Epithelial cell of proximal tubule (primary cell): ENCODE results near the gene ACOXL. TPM values are rescaled to one million over a fixed set of nuclear protein-coding genes. Genes with fewer than 3 reads are reported as not detected.
"Not testable (repeated sequence)": the region's sequence is repeated elsewhere in the genome, so short reads cannot be mapped to it uniquely, and the experiment has no call there.

Experiments
- DNase-seq: peaks from one replicate; pipeline ENCODE4 v3.0.0-alpha.2; 2011; ENCODE audit warnings: low read depth
- H3K4me3 ChIP-seq: 2 replicates; pipeline ENCODE4 v1.5.1; 2011; ENCODE audit warnings: low read depth, mild to moderate bottlenecking, low read length
- CTCF ChIP-seq: conservative IDR thresholded peaks from 2 replicates; pipeline ENCODE4 v1.5.1; 2012; ENCODE audit warnings: low read depth, mild to moderate bottlenecking, low read length
- total RNA-seq: library from RNA; depleted of rRNA; stranded (reverse); fragments of >200 nt; gene quantifications from 2 replicates; pipeline ENCODE4 v1.2.3, GENCODE V29; 2015

ACOXL gene
- total RNA-seq, 1 donor from 2014 or later = 0.06 TPM

DNA sequence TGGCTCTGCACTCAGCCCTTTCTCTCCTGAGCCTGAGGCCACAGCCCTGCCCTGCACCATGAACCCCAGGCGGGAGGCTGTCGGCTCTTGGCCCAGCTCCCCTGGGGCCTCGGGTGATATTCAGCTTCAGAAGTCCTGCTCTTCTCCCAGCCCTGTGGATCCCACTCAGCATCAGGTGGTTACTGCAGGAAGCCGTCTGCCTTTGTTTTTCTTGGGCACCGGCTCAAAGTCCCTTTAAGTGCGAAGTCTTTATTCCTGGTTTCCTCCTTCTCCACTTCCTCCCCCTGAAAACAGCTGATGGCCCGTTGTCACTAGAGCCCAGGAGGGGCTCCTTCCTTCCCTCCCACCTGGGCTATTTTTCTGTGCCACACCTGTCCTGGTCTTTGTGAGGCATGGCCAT is 226.8 kb downstream of the ACOXL start:
- H3K4me3 ChIP-seq = no peak overlapping the region
- no peak for TF ChIP-seq CTCF
- DNase-seq = no peak

- TF ChIP-seq CTCF = no peak
- no peak for DNase-seq
- H3K4me3 ChIP-seq = no peak overlapping the region
Observed at GRCh38 chr2:110960281-110960680, 227.9 kb downstream of the ACOXL start.

- no peak for DNase-seq
- no peak overlapping the region for H3K4me3 ChIP-seq
- TF ChIP-seq CTCF = no peak
Observed at GRCh38 chr2:110960954-110961353, 228.6 kb downstream of the ACOXL start.

GRCh38 chr2:110961643-110962042 is 229.3 kb downstream of the ACOXL start:
- DNase-seq, H3K4me3 ChIP-seq: not testable (repeated sequence)

- H3K4me3 ChIP-seq = no peak overlapping the region
- TF ChIP-seq CTCF = no peak
- no peak for DNase-seq
Observed at GRCh38 chr2:110969696-110970095, 237.3 kb downstream of the ACOXL start.

GRCh38 chr2:110970201-110970600 is 237.8 kb downstream of the ACOXL start:
- DNase-seq = no peak

DNA sequence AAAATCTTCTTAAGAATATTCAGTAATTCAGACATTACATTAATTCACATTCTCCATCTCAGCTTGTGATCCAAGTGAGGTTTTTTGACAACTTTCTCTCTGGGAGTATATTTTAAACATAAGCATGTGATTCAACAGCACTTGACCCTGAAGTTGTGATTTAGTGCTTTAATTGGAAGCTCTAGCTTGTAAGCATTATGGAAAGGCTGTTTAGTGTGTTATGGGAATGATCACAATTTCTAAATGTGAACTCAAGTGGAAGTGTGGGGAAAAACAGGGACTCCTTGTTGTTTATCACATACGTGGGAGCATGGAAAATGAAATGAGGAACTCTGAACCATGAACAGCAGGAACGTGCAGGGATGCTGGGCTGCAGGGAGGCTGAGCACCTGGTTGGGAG is 239.4 kb downstream of the ACOXL start:
- DNase-seq = no peak
- no peak overlapping the region for H3K4me3 ChIP-seq
- no peak for TF ChIP-seq CTCF

More at GRCh38 chr2:110970201-110970600, 237.8 kb downstream of the ACOXL start:
- no peak overlapping the region for H3K4me3 ChIP-seq
- no peak for TF ChIP-seq CTCF

DNA sequence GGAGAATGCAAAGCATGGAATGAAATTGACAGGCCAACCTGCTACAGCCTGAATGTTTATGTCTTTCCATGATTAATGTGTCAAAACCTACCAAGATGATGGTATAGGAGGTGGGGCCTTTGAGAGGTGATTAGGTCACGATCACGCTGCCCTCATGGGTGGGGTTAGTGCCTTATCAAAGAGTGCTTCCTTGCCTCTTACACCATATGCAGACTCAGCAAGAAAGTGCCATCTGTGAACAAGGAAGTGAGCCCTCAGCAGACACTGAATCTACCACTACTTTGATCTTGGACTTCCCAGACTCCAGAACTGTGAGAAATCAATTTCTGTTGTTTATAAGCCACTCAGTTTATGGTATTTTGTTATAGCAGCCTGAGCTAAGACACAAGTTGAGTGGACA is 240.9 kb downstream of the ACOXL start:
- H3K4me3 ChIP-seq = no peak overlapping the region
- no peak for DNase-seq
- no peak for TF ChIP-seq CTCF
